Hepatocyte (in vitro differentiated cells): Measurements from ENCODE around the gene CYP17A1.

Experiments
- CTCF ChIP-seq: fragments of 200-600 bp; sonication (generic); IDR thresholded peaks from 2 replicates; pipeline ENCODE4 v1.5.1; 2016; ENCODE audit warnings: antibody characterized with exemption, mild to moderate bottlenecking; ENCODE audit not compliant: poor library complexity
- EZH2 ChIP-seq: fragments of 200-600 bp; sonication (generic); IDR thresholded peaks from 2 replicates; pipeline ENCODE4 v1.6.1; 2016; ENCODE audit warnings: antibody characterized with exemption, mild to moderate bottlenecking, borderline replicate concordance

DNA sequence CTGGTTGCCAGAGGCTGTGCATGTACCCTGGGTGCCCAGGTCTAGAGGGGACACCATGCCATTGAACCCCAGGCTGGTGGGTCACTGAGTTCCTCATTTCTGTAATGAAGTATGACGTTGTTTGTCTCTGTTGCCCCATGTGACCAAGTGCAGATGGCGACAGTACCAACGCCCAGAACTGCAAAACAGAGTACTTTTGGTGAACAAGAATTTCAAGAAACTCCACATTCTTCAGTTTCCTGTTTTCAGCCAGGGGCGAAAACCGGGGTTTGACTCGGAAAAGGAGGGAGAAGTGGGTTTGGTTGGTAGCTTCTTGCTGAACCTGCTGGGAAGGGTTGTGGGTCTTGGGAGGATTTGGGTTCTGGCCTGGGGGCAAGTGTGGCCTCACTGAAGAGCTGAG, 18.2 kb downstream of the CYP17A1 start:
- no peak for TF ChIP-seq CTCF
- no peak for TF ChIP-seq EZH2
